ENCODE measurements around the gene HNRNPA3. TPM values are rescaled to one million over a fixed set of nuclear protein-coding genes. Genes with fewer than 3 reads are reported as not detected.

The HNRNPA3 gene
- total RNA-seq, 1 experiment from 2014 or later = 328 TPM

DNA sequence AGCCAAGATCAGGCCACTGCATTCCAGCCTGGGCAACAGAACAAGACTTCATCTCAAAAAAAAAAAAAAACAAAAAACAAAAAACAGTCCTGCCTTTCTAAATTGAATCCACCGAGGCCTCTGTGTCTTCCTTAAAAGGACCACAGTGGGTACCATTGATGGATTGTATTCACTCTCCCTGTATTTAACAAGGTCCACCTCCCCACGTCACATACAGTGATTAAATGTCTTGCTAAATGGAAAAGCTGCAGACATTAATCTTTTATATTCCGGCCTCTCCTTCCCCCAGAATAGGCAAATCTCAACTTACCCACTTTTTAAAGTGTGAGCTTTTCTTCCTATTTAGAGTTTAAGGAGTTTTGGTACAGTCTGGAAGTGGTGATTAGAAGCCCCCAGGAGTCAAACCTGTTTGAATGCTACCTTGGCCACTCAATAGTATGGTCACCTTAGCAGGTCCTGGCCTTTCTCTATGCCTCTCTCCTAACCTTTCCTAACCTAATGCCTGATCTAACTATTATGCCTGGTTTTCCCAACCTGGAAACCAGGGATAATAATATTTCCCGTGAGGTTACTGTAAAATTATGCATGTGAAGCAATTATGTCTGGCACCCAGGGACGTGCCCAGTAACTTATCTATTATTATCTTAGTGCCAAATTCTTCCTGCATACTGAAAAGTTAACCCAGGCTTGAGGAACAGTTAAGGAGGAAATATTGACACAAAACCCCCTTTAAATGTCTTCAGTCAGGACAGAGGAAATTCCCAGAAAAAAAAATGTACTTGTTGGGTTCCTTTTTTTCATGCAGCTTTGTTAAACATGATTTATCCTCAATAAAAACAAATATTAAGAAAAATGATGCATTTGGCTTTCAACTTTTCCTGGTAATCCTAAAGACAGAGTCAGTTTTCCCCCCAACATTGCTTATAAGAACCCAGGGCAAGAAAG, 48.8 kb downstream of the HNRNPA3 start:
- DNase-seq (ENCODE audit: low read depth, low spot score) (no peak), ATAC-seq (no peak)
- Histone ChIP-seq H3K9me3 (ENCODE audit: control insufficient read depth in 1 of 2, insufficient read depth in 1 of 2, low read depth in 1 of 2, low read length in 2 of 2) (no peaks in the 10 kb centered on the region), H3K4me3 (replicated peaks in 1 of 2; ENCODE audit: low read depth in 1 of 2, low read length in 2 of 2) (no peak overlapping the region), H3K79me2 (ENCODE audit: insufficient read depth, low read length) (peaks cover 81% of the 10 kb centered on the region), H3K4me2 (ENCODE audit: low read length) (peak overlapping the region; percentile 92), H3K9me2 (ENCODE audit: insufficient read depth) (no peaks in the 10 kb centered on the region), H3K9ac (ENCODE audit: low read length) (peak overlapping the region; percentile 98), H3K4me1 (ENCODE audit: control insufficient read depth in 1 of 2, insufficient read depth in 2 of 2, low read length in 2 of 2) (peaks cover 28 to 63% of the 10 kb centered on the region in 2 experiments), H3K36me3 (ENCODE audit: control insufficient read depth in 1 of 2, insufficient read depth in 2 of 2, low read length in 2 of 2) (peaks cover 0 to 16% of the 10 kb centered on the region in 2 experiments; a peak in 1 of 4 replicates), H3K27me3 (ENCODE audit: insufficient read depth, low read length) (no peaks in the 10 kb centered on the region), H4K20me1 (ENCODE audit: insufficient read depth) (peaks cover 17% of the 10 kb centered on the region; the same call in 1 of the 2 replicates), H2AFZ (ENCODE audit: low read depth, low read length, poor library complexity, severe bottlenecking) (no peak overlapping the region), H3K27ac (ENCODE audit: low read depth, low read length) (no peak overlapping the region)
- BruUV-seq (replicated peaks) = no TSS peak
- CTCF ChIA-PET = interaction anchor here (0.7 kb wide), 1 partner anchor 36 kb away, joined by 3 read pairs; no protein-coding TSS in a partner anchor
- intact Hi-C loops (cut with micrococcal nuclease) = loop anchor here (2.0 kb wide), 1 partner anchor 97 kb away; no protein-coding TSS in a partner anchor
- POLR2A ChIA-PET = no interaction called here
- RAD21 ChIA-PET (ENCODE audit: low non-redundant PET in 1 of 2, low total read pairs in 2 of 2, uncharacterized antibody in 2 of 2, unreplicated experiment in 2 of 2) = no interaction called here
- TF ChIP-seq FOSL1 (IDR thresholded peaks at IDR 0.05; ENCODE audit: low read depth) (no peak), EZH2 (IDR thresholded peaks at IDR 0.05) (no peak), CBX3 (IDR thresholded peaks at IDR 0.05; ENCODE audit: low read depth) (no peak), TCF7L2 (IDR thresholded peaks at IDR 0.05; ENCODE audit: borderline replicate concordance, extremely low read depth, insufficient read depth, insufficient read length) (no peak), SRF (IDR thresholded peaks at IDR 0.05; ENCODE audit: low read depth) (no peak), YY1 (IDR thresholded peaks at IDR 0.05; ENCODE audit: extremely low read depth, insufficient replicate concordance, low read depth, low read length) (no peak), ZFX (IDR thresholded peaks at IDR 0.05) (no peak), ZBTB33 (IDR thresholded peaks at IDR 0.05; ENCODE audit: extremely low read depth, insufficient replicate concordance, low read length) (no peak), JUND (IDR thresholded peaks at IDR 0.05) (no peak), ELF1 (IDR thresholded peaks at IDR 0.05; ENCODE audit: borderline replicate concordance, low read depth) (no peak), MAX (IDR thresholded peaks at IDR 0.05) (no peak), POLR2AphosphoS5 (IDR thresholded peaks at IDR 0.05; ENCODE audit: low read depth, low read length) (no peak), EZH2phosphoT487 (IDR thresholded peaks at IDR 0.05; ENCODE audit: borderline replicate concordance) (no peak), CEBPB (IDR thresholded peaks at IDR 0.05; ENCODE audit: low read depth) (no peak)
- TF ChIP-seq, protein P1, sequence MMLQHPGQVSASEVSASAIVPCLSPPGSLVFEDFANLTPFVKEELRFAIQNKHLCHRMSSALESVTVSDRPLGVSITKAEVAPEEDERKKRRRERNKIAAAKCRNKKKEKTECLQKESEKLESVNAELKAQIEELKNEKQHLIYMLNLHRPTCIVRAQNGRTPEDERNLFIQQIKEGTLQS (IDR thresholded peaks at IDR 0.05) = no peak
- TF ChIP-seq, protein P2, sequence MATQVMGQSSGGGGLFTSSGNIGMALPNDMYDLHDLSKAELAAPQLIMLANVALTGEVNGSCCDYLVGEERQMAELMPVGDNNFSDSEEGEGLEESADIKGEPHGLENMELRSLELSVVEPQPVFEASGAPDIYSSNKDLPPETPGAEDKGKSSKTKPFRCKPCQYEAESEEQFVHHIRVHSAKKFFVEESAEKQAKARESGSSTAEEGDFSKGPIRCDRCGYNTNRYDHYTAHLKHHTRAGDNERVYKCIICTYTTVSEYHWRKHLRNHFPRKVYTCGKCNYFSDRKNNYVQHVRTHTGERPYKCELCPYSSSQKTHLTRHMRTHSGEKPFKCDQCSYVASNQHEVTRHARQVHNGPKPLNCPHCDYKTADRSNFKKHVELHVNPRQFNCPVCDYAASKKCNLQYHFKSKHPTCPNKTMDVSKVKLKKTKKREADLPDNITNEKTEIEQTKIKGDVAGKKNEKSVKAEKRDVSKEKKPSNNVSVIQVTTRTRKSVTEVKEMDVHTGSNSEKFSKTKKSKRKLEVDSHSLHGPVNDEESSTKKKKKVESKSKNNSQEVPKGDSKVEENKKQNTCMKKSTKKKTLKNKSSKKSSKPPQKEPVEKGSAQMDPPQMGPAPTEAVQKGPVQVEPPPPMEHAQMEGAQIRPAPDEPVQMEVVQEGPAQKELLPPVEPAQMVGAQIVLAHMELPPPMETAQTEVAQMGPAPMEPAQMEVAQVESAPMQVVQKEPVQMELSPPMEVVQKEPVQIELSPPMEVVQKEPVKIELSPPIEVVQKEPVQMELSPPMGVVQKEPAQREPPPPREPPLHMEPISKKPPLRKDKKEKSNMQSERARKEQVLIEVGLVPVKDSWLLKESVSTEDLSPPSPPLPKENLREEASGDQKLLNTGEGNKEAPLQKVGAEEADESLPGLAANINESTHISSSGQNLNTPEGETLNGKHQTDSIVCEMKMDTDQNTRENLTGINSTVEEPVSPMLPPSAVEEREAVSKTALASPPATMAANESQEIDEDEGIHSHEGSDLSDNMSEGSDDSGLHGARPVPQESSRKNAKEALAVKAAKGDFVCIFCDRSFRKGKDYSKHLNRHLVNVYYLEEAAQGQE (IDR thresholded peaks at IDR 0.05; ENCODE audit: low read depth) = no peak
- TF ChIP-seq, protein P3, sequence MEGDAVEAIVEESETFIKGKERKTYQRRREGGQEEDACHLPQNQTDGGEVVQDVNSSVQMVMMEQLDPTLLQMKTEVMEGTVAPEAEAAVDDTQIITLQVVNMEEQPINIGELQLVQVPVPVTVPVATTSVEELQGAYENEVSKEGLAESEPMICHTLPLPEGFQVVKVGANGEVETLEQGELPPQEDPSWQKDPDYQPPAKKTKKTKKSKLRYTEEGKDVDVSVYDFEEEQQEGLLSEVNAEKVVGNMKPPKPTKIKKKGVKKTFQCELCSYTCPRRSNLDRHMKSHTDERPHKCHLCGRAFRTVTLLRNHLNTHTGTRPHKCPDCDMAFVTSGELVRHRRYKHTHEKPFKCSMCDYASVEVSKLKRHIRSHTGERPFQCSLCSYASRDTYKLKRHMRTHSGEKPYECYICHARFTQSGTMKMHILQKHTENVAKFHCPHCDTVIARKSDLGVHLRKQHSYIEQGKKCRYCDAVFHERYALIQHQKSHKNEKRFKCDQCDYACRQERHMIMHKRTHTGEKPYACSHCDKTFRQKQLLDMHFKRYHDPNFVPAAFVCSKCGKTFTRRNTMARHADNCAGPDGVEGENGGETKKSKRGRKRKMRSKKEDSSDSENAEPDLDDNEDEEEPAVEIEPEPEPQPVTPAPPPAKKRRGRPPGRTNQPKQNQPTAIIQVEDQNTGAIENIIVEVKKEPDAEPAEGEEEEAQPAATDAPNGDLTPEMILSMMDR (IDR thresholded peaks at IDR 0.05 in 2 of 3, conservative IDR thresholded peaks at IDR 0.05 in 1 of 3; ENCODE audit: borderline replicate concordance in 1 of 3, insufficient read depth in 1 of 3, low read depth in 2 of 3, low read length in 2 of 3) = no peak
